Activated naive CD4-positive, alpha-beta T cell treated with anti-CD3 and anti-CD28 coated beads, Interleukin-2, amount 10 ng/mL, durations not matched to agents 7 days and 5 days (primary cell): ENCODE data around the gene LRRC27.
A peak's percentile ranks its signal among the peaks of the same experiment; 100 is the strongest.

Source experiments
- CTCF ChIA-PET: fragments of 350-600 bp; sonication (Branson Sonifier 250); formaldehyde crosslinking; loops from one replicate; lab custom pipeline; 2021; ENCODE audit warnings: antibody characterized with exemption; lab: Charles Lee
- DNase-seq: peaks from one replicate; pipeline ENCODE4 v3.0.0-alpha.2; 2020
- H3K27ac Mint-ChIP-seq: one replicate; pipeline ENCODE4 v1.8.0; 2021; ENCODE audit warnings: mild to moderate bottlenecking, moderate library complexity, mixed read lengths
- H3K27me3 Mint-ChIP-seq: one replicate; pipeline ENCODE4 v1.8.0; 2021; ENCODE audit warnings: mild to moderate bottlenecking, mixed read lengths
- H3K36me3 Mint-ChIP-seq: one replicate; pipeline ENCODE4 v1.8.0; 2021; ENCODE audit warnings: mixed read lengths
- H3K4me1 Mint-ChIP-seq: one replicate; pipeline ENCODE4 v1.8.0; 2021; ENCODE audit warnings: mixed read lengths
- H3K4me3 Mint-ChIP-seq: one replicate; pipeline ENCODE4 v1.8.0; 2021; ENCODE audit warnings: mild to moderate bottlenecking, moderate library complexity, mixed read lengths
- H3K9me3 Mint-ChIP-seq: one replicate; pipeline ENCODE4 v1.8.0; 2021; ENCODE audit warnings: mixed read lengths

The LRRC27 gene

DNA sequence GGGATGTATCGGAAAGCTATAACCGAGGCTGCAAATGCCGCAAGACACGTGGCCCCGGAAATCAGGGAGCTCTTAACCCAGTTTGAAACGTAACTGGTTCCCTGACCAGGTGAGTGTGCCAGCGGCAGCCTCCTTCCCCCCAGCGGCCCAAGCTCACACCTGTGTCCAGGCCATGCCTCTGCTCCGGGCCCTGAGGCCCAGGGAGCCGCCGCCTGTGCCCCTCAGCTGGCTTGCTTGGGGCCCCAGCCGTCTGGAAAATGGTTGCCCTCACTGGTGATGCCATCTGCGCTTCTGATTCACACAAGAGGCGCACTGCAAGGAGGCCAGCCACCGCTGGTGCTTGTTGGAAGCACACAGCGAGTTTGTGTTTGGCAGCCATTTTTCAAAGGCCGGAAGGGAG is 74.2 kb downstream of the LRRC27 start:
- Mint-ChIP-seq H3K4me1 (peaks cover 16% of the 10 kb centered on the region), H3K9me3 (no peaks in the 10 kb centered on the region), H3K27me3 (no peaks in the 10 kb centered on the region), H3K4me3 (no peak overlapping the region), H3K27ac (no peak overlapping the region), H3K36me3 (peaks cover 8% of the 10 kb centered on the region)
- CTCF ChIA-PET = interaction anchor here (1.6 kb wide), 1 partner anchor 19 kb away, joined by 4 read pairs; no protein-coding TSS in a partner anchor
- DNase-seq = no peak

DNA sequence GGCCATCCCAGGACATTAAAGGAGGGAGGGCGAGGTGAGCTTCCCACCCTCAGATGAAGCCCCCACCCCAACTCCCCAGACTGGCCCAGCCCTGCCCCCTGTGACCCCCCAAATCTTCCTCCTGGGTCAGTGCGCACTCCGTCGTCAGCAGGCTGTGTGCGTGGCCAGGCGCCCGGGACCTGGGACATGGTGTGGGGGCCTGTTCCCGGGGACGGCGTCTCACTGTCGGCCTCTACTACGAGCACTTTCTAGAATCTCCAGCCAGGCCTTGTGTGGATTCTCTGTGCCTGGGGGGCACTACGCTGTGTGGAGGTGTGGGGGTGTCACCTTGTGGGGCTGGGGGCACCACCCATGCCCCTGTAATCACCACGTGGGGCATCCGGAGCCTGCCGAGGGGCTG is 74.8 kb downstream of the LRRC27 start:
- no peak for DNase-seq
- Mint-ChIP-seq H3K27ac (no peak overlapping the region), H3K4me1 (peaks cover 16% of the 10 kb centered on the region), H3K36me3 (peaks cover 8% of the 10 kb centered on the region), H3K4me3 (no peak overlapping the region), H3K9me3 (no peaks in the 10 kb centered on the region), H3K27me3 (no peaks in the 10 kb centered on the region)
- CTCF ChIA-PET = interaction anchor here (1.6 kb wide), 1 partner anchor 19 kb away, joined by 4 read pairs; no protein-coding TSS in a partner anchor

DNA sequence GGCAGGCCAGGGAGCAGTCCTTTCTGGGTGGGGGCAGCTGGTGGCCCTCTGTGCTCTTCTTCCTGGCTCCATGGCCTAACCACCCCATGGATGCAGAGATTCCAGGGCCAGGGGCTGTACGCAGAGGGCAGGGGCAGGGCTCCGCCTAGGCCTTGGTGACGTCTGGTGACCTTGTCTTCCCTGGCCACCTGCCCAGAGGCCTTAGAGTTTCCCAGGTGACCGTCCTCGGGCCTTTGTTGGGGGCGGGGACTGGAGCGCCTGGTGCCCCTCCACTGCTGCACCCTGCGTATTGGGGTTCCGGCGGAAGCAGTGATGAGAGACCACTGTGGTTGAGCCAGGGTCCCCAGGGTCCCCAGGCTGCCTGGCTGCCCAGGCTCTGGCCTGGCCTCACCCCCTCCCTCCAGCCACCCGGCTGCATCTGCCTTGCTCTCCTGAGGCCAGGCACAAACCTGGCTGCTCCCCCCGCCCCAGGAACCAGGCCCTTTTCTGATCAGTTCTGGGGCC is 75.3 kb downstream of the LRRC27 start:
- CTCF ChIA-PET = no interaction called here
- H3K4me3 Mint-ChIP-seq = no peak overlapping the region

DNA sequence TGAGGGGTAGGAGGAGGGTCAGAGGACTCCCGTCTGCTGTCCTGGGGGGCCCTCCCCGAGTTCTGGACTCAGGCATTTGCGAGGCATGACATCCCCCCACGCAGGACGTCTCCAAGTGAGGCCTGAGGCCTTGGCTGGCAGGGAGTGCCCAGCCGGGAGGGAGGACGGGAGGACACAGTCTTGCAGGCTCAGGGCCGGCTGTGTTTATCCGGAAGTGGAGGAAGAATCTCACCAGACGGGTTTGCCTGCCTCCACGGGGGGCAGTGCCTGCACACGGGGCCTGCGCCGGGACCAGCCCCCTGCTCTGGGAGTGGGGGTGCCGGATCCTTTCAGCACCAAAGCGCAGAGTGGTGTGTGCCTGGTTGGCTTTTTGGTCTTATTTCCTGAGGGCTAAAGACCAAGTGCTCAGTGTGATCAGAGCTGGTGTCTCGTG is 75.9 kb downstream of the LRRC27 start:
- CTCF ChIA-PET = interaction anchor here (1.0 to 1.1 kb wide), 2 partner anchors 11 to 40 kb away, joined by 3 to 4 read pairs; partner anchors contain the start of gene PWWP2B
- H3K4me3 Mint-ChIP-seq = no peak overlapping the region

More for the DNA sequence above, 75.3 kb downstream of the LRRC27 start:
- peaks cover 8% of the 10 kb centered on the region for H3K36me3 Mint-ChIP-seq
- H3K4me1 Mint-ChIP-seq = peaks cover 16% of the 10 kb centered on the region
- DNase-seq = no peak
- H3K27me3 Mint-ChIP-seq = no peaks in the 10 kb centered on the region
- H3K27ac Mint-ChIP-seq = no peak overlapping the region
- no peaks in the 10 kb centered on the region for H3K9me3 Mint-ChIP-seq

DNA sequence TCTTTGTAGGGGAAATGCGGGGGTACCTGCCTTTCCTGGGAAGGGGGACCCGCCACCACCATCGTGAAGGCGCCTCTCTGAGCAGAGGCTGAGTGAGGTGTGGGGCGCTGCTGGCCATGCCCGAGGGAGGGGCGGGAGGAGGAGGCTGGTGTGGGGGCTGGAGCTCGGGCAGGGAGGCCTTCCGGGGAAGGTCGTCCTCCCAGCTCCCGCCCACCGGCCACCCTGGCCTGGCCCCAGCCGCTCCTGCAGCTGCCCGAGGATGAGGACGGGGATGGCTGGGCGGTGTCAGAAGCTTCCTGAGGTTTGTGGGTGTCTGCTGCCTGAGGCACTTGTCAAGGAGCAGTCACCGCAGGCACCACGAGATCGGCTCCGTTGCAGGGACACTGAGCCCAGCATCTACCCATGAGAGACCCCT is 76.4 kb downstream of the LRRC27 start:
- peaks cover 16% of the 10 kb centered on the region for H3K4me1 Mint-ChIP-seq
- peak; percentile 41 for DNase-seq
- H3K27me3 Mint-ChIP-seq = no peaks in the 10 kb centered on the region
- H3K27ac Mint-ChIP-seq = peak overlapping the region; percentile 33
- peaks cover 8% of the 10 kb centered on the region for H3K36me3 Mint-ChIP-seq
- no peaks in the 10 kb centered on the region for H3K9me3 Mint-ChIP-seq
- CTCF ChIA-PET = interaction anchor here (1.0 to 1.1 kb wide), 2 partner anchors 11 to 39 kb away, joined by 3 to 4 read pairs; partner anchors contain the start of gene PWWP2B
- no peak overlapping the region for H3K4me3 Mint-ChIP-seq

More for the DNA sequence above, 75.9 kb downstream of the LRRC27 start:
- Mint-ChIP-seq H3K36me3 (peaks cover 8% of the 10 kb centered on the region), H3K9me3 (no peaks in the 10 kb centered on the region), H3K27ac (peak overlapping the region; percentile 33), H3K4me1 (peaks cover 16% of the 10 kb centered on the region), H3K27me3 (no peaks in the 10 kb centered on the region)
- no peak for DNase-seq

- H3K27me3 Mint-ChIP-seq = no peaks in the 10 kb centered on the region
- no peak overlapping the region for H3K4me3 Mint-ChIP-seq
- peaks cover 8% of the 10 kb centered on the region for H3K36me3 Mint-ChIP-seq
- DNase-seq = no peak
- H3K4me1 Mint-ChIP-seq = peaks cover 16% of the 10 kb centered on the region
- H3K27ac Mint-ChIP-seq = no peak overlapping the region
- CTCF ChIA-PET = interaction anchor here (1.1 kb wide), 1 partner anchor 12 kb away, joined by 4 read pairs; the partner anchor contains the start of gene PWWP2B
- H3K9me3 Mint-ChIP-seq = no peaks in the 10 kb centered on the region
These were observed 77.1 kb downstream of the LRRC27 start for GRCh38 chr10:132408823-132409666.

DNA sequence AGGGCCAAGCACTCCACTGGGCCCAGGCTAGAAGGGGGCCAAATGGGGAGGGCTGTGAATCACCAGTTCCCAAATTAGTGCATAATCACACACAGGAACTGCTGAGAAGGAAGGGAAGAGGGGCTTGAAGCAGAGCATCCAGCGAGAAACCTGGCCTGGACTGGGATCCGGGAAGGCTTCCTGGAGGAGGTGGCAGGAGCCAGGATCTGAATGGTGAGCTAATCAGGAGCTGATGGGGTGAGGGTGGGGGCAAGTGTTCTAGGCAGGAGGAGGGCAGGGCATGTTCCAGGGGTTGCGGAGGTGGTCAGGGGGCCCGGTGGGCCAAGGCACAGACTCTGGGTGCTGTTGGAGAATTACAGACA is 77.7 kb downstream of the LRRC27 start:
- DNase-seq = no peak
- CTCF ChIA-PET = no interaction called here
- no peak overlapping the region for H3K4me3 Mint-ChIP-seq
- H3K9me3 Mint-ChIP-seq = no peaks in the 10 kb centered on the region
- H3K27me3 Mint-ChIP-seq = no peaks in the 10 kb centered on the region
- H3K27ac Mint-ChIP-seq = no peak overlapping the region
- H3K36me3 Mint-ChIP-seq = peaks cover 8% of the 10 kb centered on the region
- peaks cover 16% of the 10 kb centered on the region for H3K4me1 Mint-ChIP-seq

DNA sequence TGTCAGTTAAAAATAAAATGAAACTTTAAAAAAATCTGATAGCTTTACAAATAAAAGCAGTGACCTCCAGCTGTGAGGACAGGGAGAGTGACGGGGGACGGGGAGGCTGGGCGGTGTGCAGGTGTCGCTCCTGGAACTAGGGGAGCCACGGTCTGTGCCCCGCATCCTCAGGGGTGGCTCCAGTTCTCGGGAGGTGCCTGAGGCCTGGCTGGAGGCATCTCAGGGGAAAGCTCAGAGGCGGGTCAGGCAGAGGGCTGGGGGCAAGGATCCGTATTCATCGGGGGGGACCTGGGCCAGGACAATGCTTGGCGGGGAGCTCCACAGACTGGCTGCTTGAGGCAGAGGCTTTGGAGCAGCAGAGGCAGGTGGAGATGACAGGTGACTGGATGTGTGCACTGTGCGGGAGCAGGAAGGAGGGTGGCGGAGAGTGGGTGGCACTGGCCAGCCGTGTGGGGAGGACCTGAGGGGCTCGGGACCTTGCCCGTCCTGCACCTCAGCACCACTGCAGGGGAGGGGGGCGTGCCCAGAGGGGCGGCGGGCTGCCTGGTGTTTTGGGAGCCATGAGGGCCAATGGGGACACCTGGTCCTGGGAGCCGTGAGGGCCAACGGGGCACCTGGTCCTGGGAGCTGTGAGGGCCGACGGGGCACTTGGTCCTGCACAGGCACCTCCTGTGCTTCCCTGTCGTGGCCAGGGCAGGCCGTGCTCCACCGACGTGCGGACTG is 78.2 kb downstream of the LRRC27 start:
- no peak overlapping the region for H3K27ac Mint-ChIP-seq
- CTCF ChIA-PET = no interaction called here
- peaks cover 9% of the 10 kb centered on the region for H3K36me3 Mint-ChIP-seq
- peaks cover 16% of the 10 kb centered on the region for H3K4me1 Mint-ChIP-seq
- no peaks in the 10 kb centered on the region for H3K27me3 Mint-ChIP-seq
- H3K4me3 Mint-ChIP-seq = no peak overlapping the region
- DNase-seq = no peak
- H3K9me3 Mint-ChIP-seq = no peaks in the 10 kb centered on the region

GRCh38 chr10:132410779-132411532 is 79.0 kb downstream of the LRRC27 start:
- Mint-ChIP-seq H3K36me3 (peaks cover 8% of the 10 kb centered on the region), H3K27ac (no peak overlapping the region), H3K4me1 (peaks cover 16% of the 10 kb centered on the region), H3K4me3 (no peak overlapping the region), H3K9me3 (no peaks in the 10 kb centered on the region), H3K27me3 (no peaks in the 10 kb centered on the region)
- CTCF ChIA-PET = no interaction called here
- DNase-seq = no peak

DNA sequence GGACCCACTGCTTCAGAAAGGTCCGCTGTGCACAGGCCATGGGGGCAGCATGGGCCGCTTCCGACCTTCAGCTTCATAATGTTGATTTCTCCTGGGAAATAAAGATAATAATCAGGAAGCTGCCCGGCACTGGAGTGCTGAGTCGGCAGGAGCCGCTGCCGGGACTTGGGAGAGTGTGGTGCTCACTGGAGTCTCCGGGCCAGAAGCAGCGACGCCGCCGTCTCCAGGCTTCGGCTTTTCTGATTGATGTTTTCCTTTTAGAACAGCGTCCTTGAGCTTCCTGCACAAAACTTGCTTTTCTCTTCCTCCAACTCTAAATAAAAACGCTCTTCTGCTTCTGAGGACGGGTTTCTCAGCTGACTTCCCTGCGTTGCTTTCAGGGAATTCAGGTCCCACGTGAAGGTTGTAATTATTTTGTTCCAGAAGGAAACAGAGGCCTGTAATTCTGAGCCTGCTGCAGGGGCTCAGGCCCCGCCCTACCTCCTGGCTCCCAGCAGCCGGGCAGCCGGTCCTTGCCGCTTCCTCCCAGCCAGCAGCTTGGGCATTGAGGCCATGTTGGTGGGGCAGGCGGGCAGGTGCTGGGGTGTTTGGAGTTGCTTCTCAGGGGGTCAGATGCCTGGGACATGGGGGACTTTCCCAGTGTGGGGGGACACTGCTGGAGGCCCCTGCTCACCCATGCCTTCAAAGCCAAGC is 79.7 kb downstream of the LRRC27 start:
- H3K4me3 Mint-ChIP-seq = no peak overlapping the region
- peaks cover 6% of the 10 kb centered on the region for H3K36me3 Mint-ChIP-seq
- no peak for DNase-seq
- CTCF ChIA-PET = interaction anchor here (1.4 kb wide), 1 partner anchor 35 kb away, joined by 5 read pairs; no protein-coding TSS in a partner anchor
- H3K9me3 Mint-ChIP-seq = no peaks in the 10 kb centered on the region
- H3K4me1 Mint-ChIP-seq = peaks cover 16% of the 10 kb centered on the region
- no peaks in the 10 kb centered on the region for H3K27me3 Mint-ChIP-seq
- H3K27ac Mint-ChIP-seq = no peak overlapping the region

GRCh38 chr10:132412316-132413192 is 80.6 kb downstream of the LRRC27 start:
- H3K36me3 Mint-ChIP-seq = peaks cover 6% of the 10 kb centered on the region
- H3K9me3 Mint-ChIP-seq = no peaks in the 10 kb centered on the region
- no peaks in the 10 kb centered on the region for H3K27me3 Mint-ChIP-seq
- no peak overlapping the region for H3K4me3 Mint-ChIP-seq
- peaks cover 15% of the 10 kb centered on the region for H3K4me1 Mint-ChIP-seq
- CTCF ChIA-PET = interaction anchor here (1.4 kb wide), 1 partner anchor 34 kb away, joined by 5 read pairs; no protein-coding TSS in a partner anchor
- H3K27ac Mint-ChIP-seq = no peak overlapping the region
- no peak for DNase-seq
